Common myeloid progenitor, CD34-positive (primary cell): ENCODE measurements around the gene FICD.

Experiments
- CTCF ChIA-PET: fragments of 350-600 bp; sonication (Branson Sonifier 250); formaldehyde crosslinking; loops from one replicate; lab custom pipeline; 2021; ENCODE audit warnings: antibody characterized with exemption; lab: Charles Lee
- POLR2A ChIA-PET: fragments of 350-600 bp; sonication (Branson Sonifier 250); formaldehyde crosslinking; loops from one replicate; lab custom pipeline; 2021; ENCODE audit warnings: antibody characterized with exemption; lab: Charles Lee
- DNase-seq, 3 donors: peaks; one replicate each; pipeline versions ENCODE4 v3.0.0 to v3.0.0-alpha.2; 2013
- H3K27ac ChIP-seq, 2 experiments: 1 replicate in 1 of 2; 2 replicates in 1 of 2; pipeline ENCODE4 v1.7.0; 2013; ENCODE audit warnings: inconsistent platforms in 2 of 2, low read length in 2 of 2, mild to moderate bottlenecking in 2 of 2, low read depth in 1 of 2, moderate library complexity in 1 of 2; ENCODE audit not compliant: severe bottlenecking in 2 of 2, insufficient read depth in 1 of 2, poor library complexity in 1 of 2
- H3K27me3 ChIP-seq, 5 experiments: replicated peaks in 2 of 5; 1 replicate in 3 of 5; 2 replicates in 2 of 5; pipeline versions ENCODE4 v1.6.1 to v1.7.0; 2013; ENCODE audit warnings: low read length in 4 of 5, mild to moderate bottlenecking in 2 of 5, moderate library complexity in 2 of 5, inconsistent platforms in 1 of 5; ENCODE audit not compliant: insufficient read depth in 5 of 5, control insufficient read depth in 4 of 5
- H3K36me3 ChIP-seq, 4 experiments: 1 replicate in 2 of 4; 2 replicates in 2 of 4; pipeline versions ENCODE4 v1.6.1 to v1.7.0; 2013; ENCODE audit warnings: low read length in 3 of 4, control low read depth in 1 of 4, mild to moderate bottlenecking in 1 of 4; ENCODE audit not compliant: control insufficient read depth in 4 of 4, insufficient read depth in 4 of 4
- H3K4me1 ChIP-seq, 4 experiments: 1 replicate in 3 of 4; 2 replicates in 1 of 4; pipeline versions ENCODE4 v1.6.1 to v1.7.1; 2013; ENCODE audit warnings: low read length in 3 of 4, mild to moderate bottlenecking in 3 of 4, control low read depth in 1 of 4, inconsistent platforms in 1 of 4, moderate library complexity in 1 of 4; ENCODE audit not compliant: control insufficient read depth in 4 of 4, insufficient read depth in 4 of 4; ENCODE audit errors: control extremely low read depth in 1 of 4
- H3K4me3 ChIP-seq, 7 experiments: 1 replicate in 4 of 7; 2 replicates in 3 of 7; pipeline versions ENCODE4 v1.5.1 to v1.7.0; 2013; ENCODE audit warnings: mild to moderate bottlenecking in 7 of 7, low read length in 6 of 7, moderate library complexity in 6 of 7, inconsistent platforms in 2 of 7, low read depth in 2 of 7, control low read depth in 1 of 7; ENCODE audit not compliant: insufficient read depth in 4 of 7, control insufficient read depth in 1 of 7; ENCODE audit errors: extremely low read depth in 1 of 7
- H3K9me3 ChIP-seq, 5 experiments: 1 replicate in 4 of 5; 2 replicates in 1 of 5; pipeline versions ENCODE4 v1.6.1 to v1.7.1; 2013; ENCODE audit warnings: low read length in 4 of 5, mild to moderate bottlenecking in 2 of 5, inconsistent platforms in 1 of 5, low read depth in 1 of 5, moderate library complexity in 1 of 5; ENCODE audit not compliant: control insufficient read depth in 4 of 5, insufficient read depth in 2 of 5; ENCODE audit errors: control extremely low read depth in 1 of 5
- WGBS: methylation state at CpG from one replicate; pipeline ENCODE4 v1.1.5; 2013; ENCODE audit not compliant: insufficient coverage; 5-methylcytosine and 5-hydroxymethylcytosine counted together

FICD gene

DNA sequence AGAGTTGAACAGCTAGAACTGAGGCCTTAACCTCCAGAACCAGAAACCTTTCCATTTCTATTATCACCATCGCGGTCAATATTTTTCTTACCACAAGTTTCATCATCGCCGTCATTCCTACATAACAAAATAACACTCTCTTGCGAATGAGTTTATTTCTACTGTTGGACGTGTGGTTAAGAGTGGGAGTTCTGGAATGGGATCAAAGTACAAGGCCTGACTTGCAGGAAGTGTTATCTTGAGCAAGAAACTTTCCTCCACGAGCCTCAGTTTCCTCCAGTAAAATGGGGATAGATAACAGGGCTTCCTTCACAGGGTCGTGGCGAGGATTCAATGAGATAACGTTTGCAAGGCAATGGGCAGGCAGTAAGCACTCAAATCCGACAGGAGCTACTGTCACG lies 45.2 kb downstream of the FICD start:
- Histone ChIP-seq H3K9me3 (no peaks in the 10 kb centered on the region), H3K4me3 (peak overlapping the region; percentile 90 to 100 (median 99)), H3K27me3 (no peaks in the 10 kb centered on the region), H3K4me1 (peaks cover 29 to 57% (median 46%) of the 10 kb centered on the region in 4 experiments), H3K36me3 (peaks cover 4 to 33% (median 17%) of the 10 kb centered on the region in 4 experiments), H3K27ac (peak overlapping the region; percentile 96 to 99)
- POLR2A ChIA-PET = no interaction called here
- peak in 2 of 3 donors; percentile 39 to 50 for DNase-seq
- 1% methylated on average over 7 of the region's 12 CpGs for WGBS
- CTCF ChIA-PET = interaction anchor here (1.0 to 20.3 kb wide), 7 partner anchors 10 to 391 kb away, joined by 3 to 591 read pairs (median 3); partner anchors contain the start of gene SELPLG

- 0% methylated on average over 48 of the region's 57 CpGs for WGBS
- H3K27ac ChIP-seq = peak within 1 kb of the TSS; percentile 96 to 99
- H3K4me1 ChIP-seq = peaks cover 35 to 64% (median 53%) of the 10 kb centered on the region in 4 experiments
- H3K9me3 ChIP-seq = no peaks in the 10 kb centered on the region
- H3K27me3 ChIP-seq = no peaks in the 10 kb centered on the region
- ChIA-PET POLR2A (no interaction called here), CTCF (interaction anchor here (1.0 to 20.3 kb wide), 7 partner anchors 9 to 390 kb away, joined by 3 to 591 read pairs (median 3); partner anchors contain the start of gene SELPLG)
- peak within 1 kb of the TSS; percentile 90 to 100 (median 99) for H3K4me3 ChIP-seq
- peaks cover 4 to 31% (median 17%) of the 10 kb centered on the region in 4 experiments for H3K36me3 ChIP-seq
- peak; percentile 92 to 93 (median 92) for DNase-seq
Observed at GRCh38 chr12:108560752-108561719, 46.0 kb downstream of the FICD start, which contains the start of gene SART3. SART3 (minus strand) TSS chr12:108561173; CDS start chr12:108561154, 19 bp downstream.

DNA sequence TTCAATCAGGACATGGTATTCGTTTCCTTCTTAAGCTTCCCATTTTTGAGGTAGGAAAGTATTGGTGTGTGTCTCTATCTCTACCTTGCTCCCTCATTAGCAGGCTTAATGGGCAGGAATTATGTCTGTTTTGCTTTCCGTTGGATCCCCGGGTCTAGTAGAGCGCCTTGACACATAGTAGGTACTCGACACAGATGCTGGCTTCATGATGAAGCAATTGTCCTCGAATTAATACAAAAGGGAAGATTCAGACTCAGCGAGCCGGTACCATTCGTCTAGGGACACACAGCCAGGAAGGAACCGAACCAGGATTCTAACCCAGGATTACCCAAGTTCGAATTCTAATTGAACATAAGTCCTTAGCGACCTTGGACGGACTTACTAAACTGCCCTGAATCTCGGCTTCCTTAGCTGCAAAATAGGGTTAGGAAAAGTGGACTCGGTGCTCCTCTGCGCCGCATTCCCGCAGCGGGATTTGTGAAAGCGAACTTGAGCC lies 46.8 kb downstream of the FICD start:
- H3K36me3 ChIP-seq = peaks cover 4 to 31% (median 19%) of the 10 kb centered on the region in 4 experiments
- ChIA-PET CTCF (interaction anchor here (0.9 to 20.3 kb wide), 4 partner anchors 16 to 242 kb away, joined by 3 to 591 read pairs (median 9); partner anchors contain the start of gene SELPLG), POLR2A (interaction anchor here (0.6 to 1.6 kb wide), 2 partner anchors 56 to 277 kb away, joined by 3 to 10 read pairs; no protein-coding TSS in a partner anchor)
- H3K27ac ChIP-seq = peak overlapping the region in 1 of 2 experiments; percentile 99
- peaks cover 41 to 72% (median 61%) of the 10 kb centered on the region in 4 experiments for H3K4me1 ChIP-seq
- H3K27me3 ChIP-seq = no peaks in the 10 kb centered on the region
- H3K4me3 ChIP-seq = peak overlapping the region; percentile 90 to 100 (median 99)
- no peaks in the 10 kb centered on the region for H3K9me3 ChIP-seq
- DNase-seq = no peak
- 3% methylated on average over 18 of the region's 20 CpGs for WGBS

GRCh38 chr12:108562348-108563135 lies 47.5 kb downstream of the FICD start, which contains the start of gene ISCU:
ISCU (plus strand) TSS chr12:108562596; CDS start chr12:108562623, 27 bp downstream.
- WGBS = under 1% methylated on average over 63 of the region's 72 CpGs
- CTCF ChIA-PET = interaction anchor here (0.9 to 20.3 kb wide), 4 partner anchors 15 to 242 kb away, joined by 3 to 591 read pairs (median 9); partner anchors contain the start of gene SELPLG
- Histone ChIP-seq H3K27me3 (no peaks in the 10 kb centered on the region), H3K27ac (peak within 1 kb of the TSS; percentile 96 to 99), H3K4me1 (peaks cover 41 to 79% (median 66%) of the 10 kb centered on the region in 4 experiments), H3K36me3 (peaks cover 5 to 31% (median 23%) of the 10 kb centered on the region in 4 experiments), H3K4me3 (peak within 1 kb of the TSS; percentile 90 to 100 (median 99)), H3K9me3 (no peaks in the 10 kb centered on the region)
- peak; percentile 96 to 98 (median 97) for DNase-seq
- POLR2A ChIA-PET = interaction anchor here (0.6 to 1.6 kb wide), 3 partner anchors 56 to 276 kb away, joined by 3 to 10 read pairs (median 4); no protein-coding TSS in a partner anchor

DNA sequence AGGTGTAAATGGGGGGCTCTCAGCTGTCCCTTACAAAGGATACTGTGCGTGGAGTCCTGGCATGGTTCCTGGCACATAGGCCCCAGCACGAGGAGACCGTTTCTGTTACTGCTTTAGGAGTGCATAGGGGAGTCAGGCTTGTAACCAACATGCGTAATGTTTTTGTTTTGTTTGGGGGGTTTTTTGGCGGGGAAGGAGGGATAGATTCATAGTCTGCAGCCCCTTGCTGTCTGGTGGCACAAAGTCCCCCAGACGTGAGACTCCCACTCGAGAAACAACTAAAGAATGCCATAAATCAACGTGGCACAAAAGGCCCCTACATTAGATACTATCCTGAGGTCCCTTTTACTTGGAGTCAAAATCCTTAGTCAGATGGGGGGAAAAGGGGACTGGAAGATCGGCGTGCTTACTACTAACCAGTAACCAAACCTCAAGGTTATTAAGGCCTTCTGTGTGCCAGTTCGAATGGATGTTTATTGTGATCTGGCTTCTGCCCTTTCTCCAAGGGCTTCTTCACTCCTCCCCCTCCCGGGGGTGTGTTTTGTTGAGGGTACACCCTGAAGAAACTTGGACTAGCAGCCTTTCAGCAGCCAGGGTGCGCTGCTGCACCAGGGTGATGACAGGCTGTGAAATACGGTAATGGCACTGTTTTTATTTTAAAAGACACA lies 48.2 kb downstream of the FICD start:
- WGBS = 3% methylated on average over 7 of the region's 14 CpGs
- no peaks in the 10 kb centered on the region for H3K27me3 ChIP-seq
- peak; percentile 90 to 95 (median 93) for DNase-seq
- H3K4me1 ChIP-seq = peaks cover 43 to 79% (median 69%) of the 10 kb centered on the region in 4 experiments
- ChIA-PET POLR2A (interaction anchor here (1.6 kb wide), 1 partner anchor 55 kb away, joined by 10 read pairs; no protein-coding TSS in a partner anchor), CTCF (interaction anchor here (0.9 to 20.3 kb wide), 9 partner anchors 10 to 388 kb away, joined by 3 to 591 read pairs (median 5); partner anchors contain the start of gene SELPLG)
- H3K4me3 ChIP-seq = peak overlapping the region; percentile 90 to 100 (median 99)
- H3K9me3 ChIP-seq = no peaks in the 10 kb centered on the region
- peaks cover 4 to 32% (median 23%) of the 10 kb centered on the region in 4 experiments for H3K36me3 ChIP-seq
- peak overlapping the region; percentile 71 to 91 for H3K27ac ChIP-seq
